HG02623 (cell line): ENCODE measurements around the gene CPED1.
"Not testable (repeated sequence)": the region's sequence is repeated elsewhere in the genome, so short reads cannot be mapped to it uniquely, and the experiment has no call there.

ENCODE experiments used
- ATAC-seq: cut with Tn5 transposase; IDR thresholded peaks from one replicate; pipeline ENCODE4 v1.9.1; 2021; ENCODE audit warnings: moderate library complexity; ENCODE audit not compliant: unreplicated experiment

Gene CPED1

GRCh38 chr7:120981117-120981516 lies 7.4 kb upstream of the CPED1 start:
- ATAC-seq, result no peak

GRCh38 chr7:120981888-120982615 lies 6.5 kb upstream of the CPED1 start:
- no peak for ATAC-seq

GRCh38 chr7:120983592-120983991 lies 4.9 kb upstream of the CPED1 start:
- not testable (repeated sequence) for ATAC-seq

GRCh38 chr7:120984406-120984805 lies 4.1 kb upstream of the CPED1 start:
- ATAC-seq, result no peak

GRCh38 chr7:120985130-120985758 lies 3.3 kb upstream of the CPED1 start:
- no peak for ATAC-seq

- no peak for ATAC-seq
These were observed 2.7 kb upstream of the CPED1 start for GRCh38 chr7:120985839-120986238.

GRCh38 chr7:120986650-120987049 lies 1.9 kb upstream of the CPED1 start:
- no peak for ATAC-seq

GRCh38 chr7:120987280-120987679 lies 1.2 kb upstream of the CPED1 start:
- ATAC-seq, result no peak

GRCh38 chr7:120987683-120988590 lies 574 bp upstream of the CPED1 start:
- ATAC-seq, result peak; percentile 96

- no peak for ATAC-seq
These were observed 1.0 kb downstream of the CPED1 start for GRCh38 chr7:120989257-120990220.

- no peak for ATAC-seq
These were observed 2.1 kb downstream of the CPED1 start for GRCh38 chr7:120990468-120991118.

- ATAC-seq, result no peak
These were observed 2.6 kb downstream of the CPED1 start for GRCh38 chr7:120991161-120991560.

GRCh38 chr7:120991581-120991980 lies 3.1 kb downstream of the CPED1 start:
- no peak for ATAC-seq

GRCh38 chr7:120992272-120992964 lies 3.9 kb downstream of the CPED1 start:
- no peak for ATAC-seq

GRCh38 chr7:120992965-120993494 lies 4.5 kb downstream of the CPED1 start:
- ATAC-seq, result no peak

GRCh38 chr7:120993553-120994191 lies 5.2 kb downstream of the CPED1 start:
- no peak for ATAC-seq

GRCh38 chr7:120994512-120995410 lies 6.2 kb downstream of the CPED1 start:
- ATAC-seq, result no peak

- no peak for ATAC-seq
These were observed 7.1 kb downstream of the CPED1 start for GRCh38 chr7:120995654-120996053.
